Omental fat pad (tissue), 4 donors: ENCODE measurements around the gene CKAP2L. TPM values are rescaled to one million over a fixed set of nuclear protein-coding genes. Genes with fewer than 3 reads are reported as not detected.

Experiments
- ATAC-seq: fragments of 150-250 bp; one replicate; pipeline ENCODE4 v1.9.1; 2016; ENCODE audit warnings: mild to moderate bottlenecking, moderate library complexity; ENCODE audit not compliant: low FRiP score
- DNase-seq: peaks from one replicate; pipeline ENCODE4 v3.0.0-alpha.2; 2019; ENCODE audit warnings: low spot score
- CTCF ChIP-seq, 3 donors: fragments of 450-650 bp; IDR thresholded peaks; one replicate each; pipeline ENCODE4 v1.5.1; 2016 to 2017; ENCODE audit warnings: antibody characterized with exemption in 3 of 3, mild to moderate bottlenecking in 3 of 3, moderate library complexity in 2 of 3
- total RNA-seq, 4 donors: library from RNA; depleted of rRNA; stranded (reverse); fragments of >200 nt; gene quantifications; one replicate each; pipeline ENCODE4 v1.1.0, GENCODE V29; 2016

CKAP2L gene
- total RNA-seq, 4 donors from 2014 or later, result 0.13 to 3.8 (median 0.16) TPM; not detected in 1

- TF ChIP-seq CTCF (IDR thresholded peaks at IDR 0.05), result no peak
- DNase-seq (no peak), ATAC-seq (no peak)
These were observed 33.6 kb downstream of the CKAP2L start for GRCh38 chr2:112730791-112731190.

- DNase-seq (no peak), ATAC-seq (no peak)
- TF ChIP-seq CTCF (IDR thresholded peaks at IDR 0.05), result no peak
These were observed 34.2 kb downstream of the CKAP2L start for GRCh38 chr2:112730216-112730615.

GRCh38 chr2:112728378-112729175, 35.8 kb downstream of the CKAP2L start:
- ATAC-seq (no peak), DNase-seq (no peak)
- no peak for TF ChIP-seq CTCF (IDR thresholded peaks at IDR 0.05)

GRCh38 chr2:112728029-112728362, 36.4 kb downstream of the CKAP2L start:
- no peak for DNase-seq
- no peak for TF ChIP-seq CTCF (IDR thresholded peaks at IDR 0.05)
- ATAC-seq, result no peak

- no peak for ATAC-seq
- no peak for DNase-seq
- TF ChIP-seq CTCF (IDR thresholded peaks at IDR 0.05), result no peak
These were observed 37.0 kb downstream of the CKAP2L start for GRCh38 chr2:112727276-112728028.

- DNase-seq (peak; percentile 88), ATAC-seq (peak; percentile 83)
- TF ChIP-seq CTCF (IDR thresholded peaks at IDR 0.05), result peak in 1 of 3 donors; percentile 97
These were observed 37.8 kb downstream of the CKAP2L start for GRCh38 chr2:112726487-112727190.
